Hindlimb muscle (tissue), 1 donor: ENCODE data around the gene NSL1. TPM values are rescaled to one million over a fixed set of nuclear protein-coding genes. Genes with fewer than 3 reads are reported as not detected.

Experiments used
- DNase-seq: peaks from one replicate; pipeline ENCODE4 v3.0.0-alpha.2; 2013
- polyA plus RNA-seq: library from polyadenylated mRNA; unstranded; fragments of 120-200 nt; gene quantifications from one replicate; pipeline ENCODE4 v1.2.1, GENCODE V29; 2013; ENCODE audit not compliant: insufficient read length

NSL1 gene
- polyA plus RNA-seq, 1 donor = 31.8 TPM

DNA sequence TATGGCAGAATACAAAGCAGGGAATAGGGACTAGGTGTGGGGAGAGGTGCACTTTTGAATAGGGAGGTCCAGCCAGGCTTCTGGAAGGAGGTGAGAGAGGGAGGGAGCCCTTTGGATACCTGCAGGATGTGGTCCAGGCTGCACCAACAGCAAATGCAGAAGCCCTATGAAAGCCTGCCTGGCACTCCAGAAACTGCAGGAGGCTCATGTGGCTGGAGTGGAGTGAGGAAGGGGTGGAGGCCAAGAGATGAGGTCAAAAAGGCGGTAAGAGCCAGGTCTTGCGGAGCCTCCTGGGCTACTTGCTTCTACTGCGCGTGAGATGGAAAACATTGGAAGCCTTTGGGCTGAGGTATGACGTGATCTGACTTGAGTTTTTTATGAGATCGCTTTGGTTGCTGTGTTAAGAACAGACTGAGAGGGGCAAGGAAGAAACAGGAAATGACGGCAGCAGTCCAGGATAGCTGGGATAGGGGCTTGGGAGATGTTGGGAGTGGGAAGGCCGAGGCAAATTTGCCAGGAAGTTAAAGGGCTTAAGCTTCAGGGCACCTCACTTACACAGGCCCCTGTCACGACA, 87.5 kb downstream of the NSL1 start:
- DNase-seq = no peak

GRCh38 chr1:212702672-212703071, 88.9 kb downstream of the NSL1 start:
- no peak for DNase-seq

DNA sequence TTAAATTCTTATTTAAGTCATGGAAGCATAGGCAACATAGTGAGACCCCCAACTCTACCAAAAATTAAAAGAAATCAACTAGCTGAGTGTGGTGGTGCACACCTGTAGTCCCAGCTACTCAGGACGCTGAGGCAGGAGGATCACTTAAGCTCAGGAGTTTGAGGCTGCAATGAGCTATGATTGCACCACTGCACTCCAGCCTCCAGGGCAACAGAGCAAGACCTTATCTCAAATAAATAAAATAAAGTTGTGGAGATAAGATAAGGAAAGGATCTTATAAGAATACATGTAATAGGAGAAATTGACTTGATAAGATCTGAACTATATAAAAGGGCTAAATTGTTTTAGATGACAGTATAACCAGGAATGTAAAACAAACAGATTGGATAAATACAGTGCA, 89.7 kb downstream of the NSL1 start:
- DNase-seq = no peak

DNA sequence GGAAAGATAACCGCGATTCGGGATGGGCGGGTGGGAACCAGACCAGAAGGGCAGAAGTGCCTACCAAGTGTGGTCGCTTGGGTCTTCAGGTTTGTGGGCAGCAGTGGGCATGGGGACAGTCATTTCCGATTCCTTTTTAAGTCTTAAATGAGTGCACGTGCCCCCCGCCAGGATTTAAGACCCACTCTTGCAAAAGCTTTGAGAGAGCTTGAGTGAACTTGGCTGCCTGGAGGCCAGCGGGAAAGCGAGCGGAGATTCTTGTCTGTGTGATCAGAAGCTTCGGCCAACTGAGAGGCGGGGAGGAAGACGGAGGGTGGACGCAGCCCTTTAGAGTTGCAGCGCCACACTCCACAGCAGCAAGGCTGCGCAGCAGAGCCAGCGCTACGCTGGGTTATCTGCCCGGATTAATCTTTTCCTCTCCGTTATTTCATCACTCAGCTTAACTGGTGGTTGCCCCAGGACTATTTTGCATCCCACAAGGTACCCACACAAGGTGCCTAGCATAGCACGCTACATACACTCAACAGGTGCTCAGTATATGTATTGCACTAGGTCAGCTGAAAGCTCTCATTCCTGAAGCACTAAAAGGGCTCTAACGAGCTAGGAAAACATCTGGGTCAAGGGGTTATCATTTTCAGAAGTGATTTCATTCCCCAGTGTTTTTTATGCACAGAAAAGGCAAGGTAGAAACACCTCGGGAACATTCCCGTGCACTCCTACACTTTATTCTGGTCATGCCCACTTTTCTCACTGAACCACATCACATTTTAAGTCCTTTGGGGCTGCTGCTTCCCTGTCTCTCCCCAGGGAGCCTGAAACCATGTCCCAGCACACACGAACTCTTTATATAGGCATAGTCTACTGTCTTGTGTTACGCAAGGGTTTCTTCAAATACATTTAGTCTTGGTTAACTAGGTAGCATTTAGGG, 90.4 kb downstream of the NSL1 start:
- peak; percentile 58 for DNase-seq

- peak; percentile 23 for DNase-seq
Observed at GRCh38 chr1:212700223-212700891, 91.2 kb downstream of the NSL1 start.

DNA sequence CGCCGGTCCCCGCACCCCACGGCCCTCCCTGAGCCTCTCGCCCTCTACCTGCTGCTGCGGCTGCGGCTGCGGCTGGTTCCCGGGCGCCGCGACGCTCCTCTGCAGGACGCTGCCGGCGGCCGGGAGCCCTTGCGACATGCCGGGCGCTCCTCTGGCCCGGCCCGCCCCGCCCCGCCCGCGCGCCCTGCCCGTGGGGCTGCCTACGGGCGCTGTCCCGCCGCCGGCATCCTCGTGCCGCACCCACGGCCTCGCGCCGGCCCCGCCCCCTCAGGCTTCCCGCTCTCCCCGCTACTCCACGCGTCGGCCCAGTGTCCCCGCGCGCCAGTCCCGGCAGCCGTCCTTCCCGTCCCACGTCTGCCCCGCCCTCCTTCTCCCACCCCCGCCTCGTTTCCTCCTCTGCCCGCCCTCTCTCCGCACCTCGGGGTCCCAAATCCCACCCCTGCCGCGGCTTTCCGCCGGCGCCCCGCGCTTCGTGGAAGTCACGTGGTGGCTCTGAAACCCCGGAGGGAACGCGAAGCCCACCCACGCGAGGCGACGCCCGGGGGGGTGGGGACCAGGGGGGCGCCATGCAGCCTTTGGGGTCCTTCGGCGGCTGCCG, 91.9 kb downstream of the NSL1 start, which contains the start of gene BATF3:
Gene BATF3, minus strand, starts transcription at position 216 of the 598 bp plus-strand sequence. Its CDS starts 78 bp downstream, at position 138.
- DNase-seq = peak; percentile 48

DNA sequence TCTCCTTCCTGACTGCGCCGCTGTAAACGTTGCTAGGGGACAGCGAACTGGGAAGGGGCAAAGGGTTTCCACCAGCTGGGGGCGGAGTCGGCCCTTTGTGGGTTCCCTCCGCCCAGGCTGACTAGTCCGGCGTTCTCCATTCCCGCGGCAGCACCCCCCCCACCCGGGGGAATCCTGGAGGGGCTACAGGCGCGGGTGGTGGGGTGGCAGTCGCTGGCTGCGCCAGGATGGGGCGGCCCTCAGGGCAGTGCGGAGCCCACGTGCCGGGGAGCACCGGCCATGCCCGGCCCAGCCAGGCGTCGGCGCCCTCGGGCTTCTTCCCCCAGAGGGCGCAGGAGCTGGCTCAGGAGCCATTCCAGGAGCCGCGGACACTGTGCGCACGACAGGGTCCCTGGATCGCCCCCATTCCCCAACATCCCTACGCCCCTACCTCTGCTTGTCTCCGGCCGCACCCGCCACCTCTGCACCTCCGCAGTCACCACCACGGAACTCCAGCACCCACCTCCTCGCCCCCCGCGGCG, 92.4 kb downstream of the NSL1 start:
- DNase-seq = peak; percentile 17

DNA sequence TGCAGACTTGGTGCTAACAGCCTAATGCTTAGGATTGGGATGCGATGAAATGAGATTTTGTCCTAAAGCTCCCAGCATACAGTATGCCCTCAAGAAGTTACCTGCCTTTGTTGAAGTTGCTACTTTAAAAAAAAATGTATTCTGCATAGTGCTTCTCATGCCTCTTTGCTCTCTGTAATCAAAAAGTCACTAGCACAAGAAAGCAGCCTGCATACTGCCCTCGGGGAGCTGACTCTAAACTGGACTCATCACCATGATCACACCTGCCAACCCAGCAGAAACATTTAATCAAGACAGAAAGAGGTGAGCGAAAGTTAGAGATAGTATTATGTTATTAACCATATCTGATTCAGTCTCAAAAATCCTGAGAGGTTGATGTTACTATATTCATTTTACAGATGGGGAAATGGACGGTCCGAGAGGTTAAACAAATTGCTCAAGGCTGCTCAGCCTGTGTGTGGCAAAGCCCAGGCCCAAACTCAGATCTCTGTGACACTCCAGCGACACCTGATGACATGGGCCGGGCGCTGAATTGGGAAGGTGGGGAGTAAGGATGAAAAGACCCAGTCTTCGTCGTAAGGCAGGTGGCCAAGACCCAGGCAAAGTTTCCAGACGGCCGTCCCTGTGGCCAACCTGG, 93.0 kb downstream of the NSL1 start:
- no peak for DNase-seq

DNA sequence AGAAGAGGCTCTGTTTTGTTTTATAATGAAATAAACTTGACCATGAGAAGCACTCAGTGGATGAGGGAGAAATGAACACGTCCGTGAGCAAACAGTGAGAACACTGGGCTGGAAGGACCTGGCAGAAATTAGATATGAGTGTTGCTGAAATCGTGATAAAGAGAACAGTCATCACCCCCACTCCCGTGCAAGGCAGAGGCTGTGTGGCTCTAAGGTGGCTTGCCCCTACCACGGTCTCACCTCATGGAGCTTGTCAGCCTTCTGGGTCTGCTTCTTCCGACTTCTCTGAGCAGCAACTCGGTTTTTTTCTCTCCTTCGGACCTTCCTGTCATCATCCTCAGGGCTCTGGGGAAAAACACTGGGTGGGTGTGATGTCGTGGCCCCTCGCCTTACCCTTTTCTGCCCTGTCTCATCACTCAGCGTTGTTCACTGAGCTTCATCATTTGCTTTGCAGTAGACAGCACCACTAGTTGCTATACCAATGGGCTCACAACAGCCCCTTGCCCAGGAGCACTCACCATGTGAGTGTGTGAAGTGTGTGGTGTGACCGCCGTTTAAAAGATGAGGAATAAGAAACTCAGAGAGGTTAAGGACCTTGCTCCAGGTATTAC, 94.8 kb downstream of the NSL1 start:
- no peak for DNase-seq

- no peak for DNase-seq
Observed at GRCh38 chr1:212692774-212693644, 98.6 kb downstream of the NSL1 start.

- DNase-seq = no peak
Observed at GRCh38 chr1:212691561-212692071, 100.0 kb downstream of the NSL1 start.

GRCh38 chr1:212690816-212691403, 100.7 kb downstream of the NSL1 start:
- DNase-seq = no peak

DNA sequence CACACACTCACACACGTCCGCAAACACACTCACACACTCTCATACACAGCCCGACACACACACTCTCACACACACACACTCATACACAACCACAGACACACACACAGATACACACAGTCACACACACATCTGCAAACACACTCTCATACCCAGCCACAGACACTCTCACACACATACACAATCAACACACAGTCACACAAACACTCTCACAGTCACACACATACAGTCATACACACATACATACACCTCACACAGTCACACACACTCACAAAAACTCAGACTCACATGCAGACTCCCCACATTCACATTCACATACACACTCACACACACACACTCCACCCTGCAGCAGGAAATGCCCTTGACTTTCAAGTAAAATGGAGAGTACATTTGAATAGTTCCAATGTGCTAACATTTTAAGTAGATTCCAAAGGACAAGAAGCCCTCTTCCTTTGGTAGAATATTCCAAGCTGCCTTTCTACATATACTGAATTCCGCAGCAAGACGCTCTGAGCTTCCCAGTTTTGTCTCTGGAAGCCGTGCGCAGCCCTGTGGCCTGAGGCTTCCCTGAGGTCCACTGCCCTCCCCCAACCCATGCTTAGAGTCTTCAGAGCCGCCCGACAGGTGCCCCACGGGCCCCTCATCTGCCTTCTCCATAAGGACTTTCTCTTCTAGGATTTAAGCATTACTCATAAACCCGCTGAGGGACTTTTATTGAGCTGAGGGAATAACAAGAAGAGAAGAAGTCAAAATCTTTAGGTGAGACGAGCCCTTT, 101.6 kb downstream of the NSL1 start:
- no peak for DNase-seq

- DNase-seq = no peak
Observed at GRCh38 chr1:212689196-212689725, 102.3 kb downstream of the NSL1 start.

DNA sequence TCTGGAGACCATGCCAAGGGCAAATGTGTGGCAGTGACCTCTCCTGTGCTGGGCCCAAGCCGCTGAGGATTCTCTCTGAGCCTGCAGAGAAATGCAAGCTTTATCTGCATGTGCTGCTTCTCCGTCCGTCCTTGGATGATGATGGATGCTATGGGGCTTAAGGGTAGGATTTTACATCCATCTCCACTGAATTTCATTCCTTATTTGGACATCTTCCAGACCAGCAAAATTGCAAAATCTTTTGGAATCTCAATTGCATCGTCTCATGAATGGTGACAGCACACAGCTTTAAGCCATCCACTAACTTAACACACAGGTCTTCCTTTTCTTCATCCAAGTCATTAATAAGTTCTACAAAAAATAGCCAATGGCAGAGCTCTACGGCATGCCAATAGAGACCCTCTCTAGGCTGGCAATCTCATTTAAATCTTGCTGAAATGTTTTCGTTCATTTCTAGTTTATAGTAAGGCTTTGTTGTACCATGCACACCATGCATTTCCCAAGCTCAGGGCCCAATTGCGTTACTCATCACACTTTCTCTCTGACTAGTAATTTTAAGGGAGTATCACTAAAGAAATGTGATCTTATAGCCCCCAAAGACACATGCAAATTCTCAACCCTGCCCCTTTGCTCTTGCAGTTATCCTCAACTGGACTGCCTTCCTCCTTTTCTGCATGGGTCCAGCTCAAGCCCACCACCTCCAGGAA, 103.1 kb downstream of the NSL1 start:
- no peak for DNase-seq

GRCh38 chr1:212687811-212688210, 103.8 kb downstream of the NSL1 start:
- DNase-seq = no peak

GRCh38 chr1:212686591-212686990, 105.0 kb downstream of the NSL1 start:
- no peak for DNase-seq

GRCh38 chr1:212686069-212686468, 105.5 kb downstream of the NSL1 start:
- DNase-seq = no peak
